ENCODE data around the gene MCAM.

MCAM gene

DNA sequence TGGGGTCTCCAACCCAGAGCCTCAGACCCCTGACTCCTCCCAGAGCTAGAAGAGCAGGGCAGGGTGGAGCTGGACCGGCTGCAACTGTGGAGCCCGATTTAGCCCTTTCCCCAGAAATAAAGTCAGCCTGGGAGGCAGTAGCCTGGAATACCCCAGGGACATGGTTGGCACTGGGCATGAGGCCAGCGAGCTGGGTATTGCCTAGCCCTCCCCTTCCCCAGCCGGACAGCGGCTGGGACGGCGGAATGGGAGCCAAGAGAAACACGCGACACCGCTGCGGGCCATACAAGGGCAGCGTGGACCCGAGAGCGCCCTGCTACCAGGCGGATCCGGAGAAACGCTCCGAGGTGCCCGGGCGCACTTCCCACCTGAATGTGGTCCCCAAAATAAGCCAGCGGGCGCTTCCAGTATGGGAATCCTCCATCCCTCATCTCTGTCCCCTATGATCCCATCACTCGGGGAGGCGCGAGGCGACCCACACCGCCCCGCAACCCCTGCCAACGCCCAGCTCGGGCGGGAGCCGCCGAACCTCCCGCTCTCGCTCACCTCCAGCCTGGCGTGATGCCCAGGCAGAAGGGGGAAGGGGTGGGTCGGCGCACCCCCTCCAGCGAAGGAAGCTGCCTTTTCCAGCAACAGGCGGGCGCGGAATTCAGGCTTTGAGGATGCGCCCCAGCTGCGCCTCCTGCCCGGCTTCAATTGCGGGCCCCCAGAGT lies 758 bp downstream of the MCAM start:
- TF ChIP-seq GATA1 (IDR thresholded peaks at IDR 0.05; ENCODE audit: low read depth, low read length) (no peak), POLR2A (IDR thresholded peaks at IDR 0.05; ENCODE audit: low read length) (no peak)
- DNase-seq, result no peak

DNA sequence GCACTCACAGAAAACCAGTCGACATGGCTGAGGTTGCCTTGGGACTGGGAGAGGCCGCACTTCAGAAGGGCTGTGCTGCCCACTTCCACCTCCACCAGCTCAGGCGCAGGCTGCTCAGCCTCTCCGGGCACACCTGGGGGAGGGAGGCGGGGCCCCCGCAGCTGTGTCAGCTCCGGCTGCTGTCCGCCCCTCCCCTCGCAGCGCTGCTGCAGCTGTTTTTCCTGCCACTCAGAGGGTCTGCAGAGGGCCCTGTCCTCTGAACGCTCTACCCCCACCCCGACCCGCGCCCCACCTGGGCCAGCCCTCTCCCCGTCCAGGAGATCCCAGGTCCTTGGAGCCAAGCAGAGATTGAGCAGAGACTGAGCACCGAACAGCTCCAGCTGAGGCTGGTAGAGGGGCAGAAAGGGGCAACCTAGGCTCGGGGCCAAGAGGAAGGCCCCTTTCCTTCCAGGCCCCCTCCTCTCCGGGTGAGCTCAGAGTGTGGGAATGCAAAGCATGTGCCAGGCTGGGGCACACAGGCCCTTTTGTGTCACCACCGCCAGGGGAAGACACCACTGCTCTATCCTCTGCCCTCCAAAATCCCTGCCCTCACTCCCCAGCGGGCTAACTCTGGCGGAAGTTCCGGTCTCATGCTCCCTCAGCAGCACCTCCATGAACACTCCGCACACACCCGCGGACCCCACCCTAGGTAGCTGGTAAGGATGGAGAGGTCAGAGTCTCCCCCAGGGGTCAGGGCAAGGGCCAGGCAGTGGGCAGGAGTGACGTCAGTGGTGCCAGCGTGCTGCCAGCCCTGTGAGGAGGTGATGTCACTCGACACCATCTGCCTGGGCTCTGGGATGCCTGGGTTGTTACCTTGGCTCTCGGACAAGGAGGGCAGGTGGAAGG lies 1.6 kb downstream of the MCAM start:
- TF ChIP-seq GATA1 (IDR thresholded peaks at IDR 0.05; ENCODE audit: low read depth, low read length), result no peak
- TF ChIP-seq POLR2A (IDR thresholded peaks at IDR 0.05; ENCODE audit: low read length), result no peak
- no peak for DNase-seq

DNA sequence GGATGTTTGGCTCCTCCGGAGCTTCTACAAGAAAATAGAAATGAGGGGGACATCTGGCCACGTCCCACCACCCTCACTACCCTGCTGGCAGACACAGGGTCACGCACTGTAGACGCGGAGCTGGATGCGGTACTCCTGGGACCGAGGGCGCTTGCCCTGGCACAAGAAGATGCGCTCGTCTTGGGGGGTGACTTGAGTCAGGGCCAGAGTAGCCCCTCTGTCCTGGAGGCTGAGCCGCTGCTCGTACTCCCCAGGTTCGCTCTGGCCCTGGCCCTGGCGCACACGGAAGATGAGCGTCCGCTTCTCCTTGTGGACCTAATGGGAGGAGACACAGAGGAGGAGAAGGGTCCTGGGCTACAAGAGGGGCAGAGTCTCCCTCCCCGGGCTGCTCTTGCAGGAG lies 2.2 kb downstream of the MCAM start:
- no peak for TF ChIP-seq GATA1 (IDR thresholded peaks at IDR 0.05; ENCODE audit: low read depth, low read length)
- TF ChIP-seq POLR2A (IDR thresholded peaks at IDR 0.05; ENCODE audit: low read length), result no peak
- DNase-seq, result no peak

DNA sequence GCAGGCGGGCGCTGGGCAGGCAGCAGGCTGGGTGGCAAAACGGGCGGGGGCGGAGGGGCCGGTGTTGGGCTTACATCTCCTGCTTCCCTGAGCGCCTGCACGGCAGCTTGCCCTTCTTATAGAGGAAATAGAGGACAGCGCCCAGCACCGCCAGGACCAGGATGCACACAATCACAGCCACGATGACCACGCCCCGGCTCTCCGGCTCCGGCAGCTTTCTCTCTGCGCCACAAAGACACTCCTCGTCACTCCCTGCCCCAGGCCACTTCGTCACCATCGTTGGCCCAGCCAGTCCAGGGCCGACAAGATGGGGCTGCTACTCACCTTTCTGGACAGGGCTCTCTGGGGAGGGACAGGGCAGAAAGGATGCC lies 6.3 kb downstream of the MCAM start:
- TF ChIP-seq GATA1 (IDR thresholded peaks at IDR 0.05; ENCODE audit: low read depth, low read length), result no peak
- no peak for TF ChIP-seq POLR2A (IDR thresholded peaks at IDR 0.05; ENCODE audit: low read length)
- no peak for DNase-seq

DNA sequence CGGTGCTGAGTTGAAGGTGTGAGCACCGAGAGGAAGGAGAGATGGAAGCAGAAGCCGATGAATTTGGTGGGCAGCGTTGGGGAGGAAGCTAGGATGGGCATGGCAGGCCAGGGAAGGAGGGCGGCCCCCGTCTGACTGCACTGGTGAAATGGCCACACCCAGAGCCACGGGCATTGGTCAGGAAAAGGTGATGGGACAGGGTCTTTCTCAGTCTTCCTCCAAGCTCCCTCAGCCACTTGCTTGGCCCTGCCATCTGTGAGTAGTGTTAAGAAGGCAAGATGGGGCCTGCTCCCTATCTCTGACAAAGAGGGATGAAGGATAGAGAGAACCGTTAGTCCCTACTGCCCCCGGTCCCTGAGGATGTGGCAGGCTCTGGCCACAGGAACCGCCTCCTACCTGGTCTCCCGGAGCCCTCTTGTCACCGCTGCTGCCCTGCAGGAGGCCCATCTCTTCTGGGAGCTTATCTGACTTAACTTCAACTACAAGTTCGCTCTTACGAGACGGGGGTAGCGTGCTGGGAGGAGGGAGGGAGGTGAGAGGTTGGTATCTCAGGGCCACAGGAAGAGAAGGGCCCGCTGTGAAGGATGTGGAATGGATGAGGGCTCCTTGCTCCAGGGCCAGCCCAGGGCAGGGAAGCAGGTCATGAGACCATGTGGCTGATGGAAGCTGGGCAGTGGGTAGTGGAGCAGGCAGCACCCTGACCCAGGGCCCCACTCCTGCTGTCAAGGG lies 6.8 kb downstream of the MCAM start:
- TF ChIP-seq GATA1 (IDR thresholded peaks at IDR 0.05; ENCODE audit: low read depth, low read length), result no peak
- no peak for TF ChIP-seq POLR2A (IDR thresholded peaks at IDR 0.05; ENCODE audit: low read length)
- DNase-seq, result no peak

DNA sequence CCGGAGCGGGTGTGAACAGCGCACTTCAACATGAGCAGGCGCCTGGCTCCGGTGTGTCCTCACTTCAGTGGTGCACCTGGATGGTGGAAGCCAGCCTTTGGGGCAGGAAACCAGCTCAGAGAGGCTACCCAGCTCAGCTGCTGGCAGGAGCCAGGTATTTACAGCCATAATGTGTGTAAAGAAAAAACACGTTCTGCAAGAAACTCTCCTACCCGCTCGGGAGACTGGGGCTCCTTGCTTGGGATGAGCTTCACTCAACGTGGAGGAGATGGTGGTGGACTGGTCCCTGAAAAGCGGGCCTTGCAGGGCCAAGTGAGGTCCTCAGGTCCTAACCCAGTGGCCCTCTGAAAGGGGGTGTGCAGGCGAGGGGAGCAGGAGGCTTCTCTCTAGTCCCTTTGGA lies 7.5 kb downstream of the MCAM start:
- TF ChIP-seq GATA1 (IDR thresholded peaks at IDR 0.05; ENCODE audit: low read depth, low read length) (no peak), POLR2A (IDR thresholded peaks at IDR 0.05; ENCODE audit: low read length) (no peak)
- no peak for DNase-seq

DNA sequence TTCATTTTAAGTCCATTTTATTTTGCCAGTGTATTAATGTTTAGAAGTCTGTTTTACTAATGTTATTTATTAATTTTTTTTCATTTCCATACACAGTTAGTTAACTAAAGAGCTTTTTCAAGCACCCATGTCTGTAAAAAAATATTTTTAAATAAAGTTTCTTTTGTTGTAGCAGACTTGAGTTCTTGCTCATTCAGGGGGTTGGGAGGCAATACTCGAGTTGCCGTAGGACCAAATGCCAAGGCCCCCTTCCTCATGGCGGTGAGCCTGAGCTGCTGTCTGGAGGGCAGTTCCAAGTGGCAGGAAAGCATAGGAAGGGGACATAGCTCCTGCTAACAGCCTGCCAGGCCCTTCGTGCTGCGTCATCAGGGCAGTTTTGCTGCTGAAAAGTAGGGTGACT lies 9.0 kb downstream of the MCAM start:
- DNase-seq, result no peak
- TF ChIP-seq POLR2A (IDR thresholded peaks at IDR 0.05; ENCODE audit: low read length) (no peak), GATA1 (IDR thresholded peaks at IDR 0.05; ENCODE audit: low read depth, low read length) (no peak)

DNA sequence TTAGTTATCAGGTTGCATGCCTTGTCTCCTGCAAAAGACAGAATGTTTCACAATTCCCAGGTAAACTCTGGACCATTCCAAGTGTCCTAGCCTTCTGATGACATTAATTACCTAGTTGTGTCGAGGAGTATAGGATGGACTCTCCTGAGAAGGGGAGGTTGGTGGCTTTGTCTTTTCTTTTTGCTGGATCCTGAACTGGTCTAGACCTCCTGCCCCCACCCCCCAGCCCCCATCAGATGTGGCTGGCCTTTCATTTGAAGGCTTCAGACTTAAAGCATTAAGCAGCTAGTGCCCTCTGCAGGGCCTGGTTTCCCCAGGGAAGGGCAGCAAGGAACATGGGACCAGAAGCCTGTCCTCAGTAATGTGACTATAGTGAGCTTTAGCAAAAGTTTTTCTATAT lies 9.7 kb downstream of the MCAM start:
- DNase-seq, result no peak
- TF ChIP-seq GATA1 (IDR thresholded peaks at IDR 0.05; ENCODE audit: low read depth, low read length) (no peak), POLR2A (IDR thresholded peaks at IDR 0.05; ENCODE audit: low read length) (no peak)

DNA sequence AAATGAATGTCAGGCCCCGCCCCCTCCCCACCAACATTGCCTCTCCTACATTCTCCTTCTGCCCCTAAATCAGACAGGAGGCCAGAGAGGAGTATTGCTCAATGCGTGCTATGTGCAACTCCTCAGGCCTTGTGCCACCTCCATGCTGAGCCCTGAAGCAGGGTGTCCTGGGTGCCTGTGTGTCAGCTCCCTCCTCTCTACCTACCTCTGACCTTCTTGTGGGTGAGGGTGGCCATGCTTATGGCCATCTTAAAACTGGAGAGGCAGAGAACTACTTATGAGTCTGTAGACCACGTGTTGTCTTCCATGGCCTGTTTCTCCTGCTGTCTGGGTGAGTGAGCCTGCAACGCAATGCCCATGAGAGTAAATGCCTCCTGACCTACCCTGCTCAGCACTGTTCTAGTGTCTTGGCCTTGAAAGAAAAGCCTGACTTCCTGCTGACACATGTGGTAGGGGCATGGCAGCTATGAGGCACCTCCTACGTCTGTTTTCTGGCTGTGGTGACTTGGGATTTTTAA lies 10.5 kb downstream of the MCAM start:
- DNase-seq, result no peak
- TF ChIP-seq GATA1 (IDR thresholded peaks at IDR 0.05; ENCODE audit: low read depth, low read length) (no peak), POLR2A (IDR thresholded peaks at IDR 0.05; ENCODE audit: low read length) (no peak)

DNA sequence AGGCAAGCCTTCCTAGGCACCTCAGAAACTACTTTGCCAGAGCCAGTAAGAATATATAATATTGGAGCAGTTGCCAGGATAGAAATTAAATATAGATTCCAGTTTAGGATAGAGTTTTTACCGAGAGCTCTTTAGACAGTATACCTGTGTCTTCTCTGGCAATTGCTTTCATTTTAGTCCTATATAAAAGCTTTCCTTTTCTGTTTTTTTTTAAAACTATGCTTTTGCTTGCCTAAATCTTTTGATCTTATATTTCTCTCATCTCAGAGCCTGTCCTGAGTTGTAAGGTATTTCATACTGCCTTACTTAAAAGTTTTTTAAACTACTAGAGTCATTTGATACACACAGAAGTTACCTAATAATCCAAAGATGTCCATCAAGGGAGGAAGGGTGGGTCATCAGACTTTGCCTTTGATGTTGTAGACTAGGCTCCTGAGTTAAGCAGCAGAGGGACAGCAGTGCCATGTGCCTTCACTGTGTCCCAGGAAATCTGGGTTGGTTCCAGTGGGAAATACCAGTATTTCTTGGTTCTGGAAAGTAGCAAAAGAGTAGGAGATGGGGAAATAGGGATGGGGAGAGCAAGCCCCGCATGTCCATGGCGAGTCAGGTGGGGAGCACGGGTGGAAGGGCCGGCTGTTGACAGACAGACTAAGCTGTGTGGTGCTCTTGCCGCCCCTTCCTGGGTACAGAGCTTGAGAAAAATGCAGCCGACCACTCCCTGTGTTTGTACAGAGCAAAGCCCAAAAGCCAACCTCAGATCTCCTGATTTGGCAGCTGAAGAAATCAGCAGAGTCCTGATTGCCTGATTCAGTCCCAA lies 11.2 kb downstream of the MCAM start:
- TF ChIP-seq POLR2A (IDR thresholded peaks at IDR 0.05; ENCODE audit: low read length) (no peak), GATA1 (IDR thresholded peaks at IDR 0.05; ENCODE audit: low read depth, low read length) (no peak)
- no peak for DNase-seq

DNA sequence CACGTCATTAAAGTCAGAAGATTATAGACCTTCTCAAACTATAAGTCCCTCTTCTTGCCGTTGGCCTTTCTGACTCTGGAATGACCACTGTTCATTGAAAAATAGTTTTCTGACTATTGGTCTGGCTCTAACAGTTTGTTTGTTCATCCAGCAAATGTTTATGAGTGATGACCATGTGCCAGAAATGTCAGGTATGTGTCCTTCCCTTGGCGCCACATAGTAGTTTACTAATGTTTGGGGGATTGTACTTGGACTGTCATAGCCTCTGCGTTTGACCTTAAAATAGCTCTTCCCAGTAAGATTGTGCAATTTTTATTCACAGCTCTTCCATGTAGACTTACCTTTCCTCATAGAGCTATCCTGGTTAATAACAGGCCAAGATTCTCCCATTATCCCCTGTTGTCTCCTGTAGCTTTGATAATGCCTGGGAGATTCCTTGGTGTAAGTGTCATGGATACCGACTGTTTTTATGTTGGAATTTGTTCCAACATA lies 13.7 kb downstream of the MCAM start:
- no peak for DNase-seq
- no peak for TF ChIP-seq POLR2A (IDR thresholded peaks at IDR 0.05; ENCODE audit: low read length)
- TF ChIP-seq GATA1 (IDR thresholded peaks at IDR 0.05; ENCODE audit: low read depth, low read length), result no peak

DNA sequence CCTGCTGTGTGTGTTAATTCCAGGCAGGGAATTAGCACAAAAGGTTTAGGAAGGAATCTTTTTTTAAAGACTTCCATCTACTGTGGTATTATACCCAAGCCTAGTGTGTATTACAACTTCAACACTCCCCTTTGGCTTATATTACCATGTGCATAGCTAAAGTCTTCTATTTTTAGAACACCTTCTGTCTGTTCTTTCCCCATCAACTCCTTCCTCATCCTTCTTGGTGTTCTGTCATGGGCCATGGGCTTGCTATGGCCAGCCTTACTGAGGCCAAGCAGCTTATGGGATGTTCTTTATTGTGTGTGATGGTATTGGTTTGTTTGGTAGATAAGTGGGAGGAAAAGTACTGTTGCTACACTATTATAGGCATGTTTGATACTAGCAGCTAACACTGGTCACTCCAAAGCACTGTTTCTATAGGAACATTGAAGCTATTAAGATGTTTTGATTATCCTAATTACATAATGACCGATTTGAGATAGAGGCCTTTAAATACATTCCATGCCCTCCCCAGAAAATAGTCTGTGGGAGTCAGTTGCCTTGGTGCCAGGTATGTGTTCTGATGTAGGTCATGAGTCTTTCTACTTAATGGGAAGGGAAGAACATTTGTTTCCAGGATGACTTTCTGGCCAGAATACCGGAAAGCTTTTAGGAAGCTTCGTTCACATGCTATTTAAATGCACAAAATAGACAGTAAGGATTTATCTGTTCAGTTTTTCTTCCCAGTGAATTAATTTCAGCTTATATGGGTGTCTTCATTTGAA lies 16.5 kb downstream of the MCAM start:
- no peak for DNase-seq
- TF ChIP-seq GATA1 (IDR thresholded peaks at IDR 0.05; ENCODE audit: low read depth, low read length) (no peak), POLR2A (IDR thresholded peaks at IDR 0.05; ENCODE audit: low read length) (no peak)

All from erythroblast (primary cell).